NCI-H1417 (cell line): Measurements from ENCODE around the gene KAT8.
A peak's percentile ranks its signal among the peaks of the same experiment; 100 is the strongest.

ENCODE experiments used
- DNase-seq, 3 experiments: peaks; one replicate each; lab custom pipeline; 2025; lab: John Stamatoyannopoulos, UW

The KAT8 gene

DNA sequence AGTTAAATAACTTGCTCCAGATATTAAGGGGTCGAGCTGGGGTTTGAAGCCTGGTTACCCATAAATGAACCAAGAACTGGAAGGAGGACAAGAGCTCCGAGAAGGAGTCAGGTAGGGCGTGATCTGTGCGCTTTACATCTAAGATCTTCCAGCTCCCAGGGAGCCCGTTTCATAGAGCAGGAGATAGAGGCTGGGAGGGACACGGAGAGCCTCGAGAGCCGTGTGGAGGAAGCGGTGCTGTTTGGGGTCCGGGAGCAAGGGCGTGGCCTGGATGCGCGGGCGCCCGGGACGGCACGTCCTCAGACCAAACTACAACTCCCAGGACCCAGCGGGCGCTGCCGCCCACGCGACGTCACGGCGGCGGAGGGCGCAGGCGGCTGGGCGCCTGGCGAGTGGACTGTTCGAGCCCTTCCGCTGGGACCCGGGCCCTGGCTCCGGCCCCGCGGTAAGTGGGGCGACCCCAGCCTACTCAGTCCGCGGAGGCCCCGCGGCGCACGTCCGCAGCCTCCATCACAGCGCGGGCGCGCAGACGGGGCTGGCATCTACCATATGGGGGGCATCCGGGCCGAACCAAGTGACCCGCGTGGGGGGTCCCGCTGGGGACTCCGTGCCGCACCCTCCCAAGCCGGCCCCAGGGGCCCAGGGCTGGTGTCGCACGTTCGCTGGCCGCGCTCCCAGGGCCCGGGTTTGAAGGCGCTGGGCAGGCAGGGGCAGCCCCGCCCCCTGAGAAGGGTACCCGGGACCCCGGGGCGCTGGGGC lies 9.2 kb upstream of the KAT8 start, which contains the start of gene BCKDK:
Gene BCKDK (plus strand): TSS at position 352 of the 759 bp plus-strand sequence. CDS start 838 bp downstream, outside the sequence.
- peak; percentile 13 to 63 (median 63) for DNase-seq

DNA sequence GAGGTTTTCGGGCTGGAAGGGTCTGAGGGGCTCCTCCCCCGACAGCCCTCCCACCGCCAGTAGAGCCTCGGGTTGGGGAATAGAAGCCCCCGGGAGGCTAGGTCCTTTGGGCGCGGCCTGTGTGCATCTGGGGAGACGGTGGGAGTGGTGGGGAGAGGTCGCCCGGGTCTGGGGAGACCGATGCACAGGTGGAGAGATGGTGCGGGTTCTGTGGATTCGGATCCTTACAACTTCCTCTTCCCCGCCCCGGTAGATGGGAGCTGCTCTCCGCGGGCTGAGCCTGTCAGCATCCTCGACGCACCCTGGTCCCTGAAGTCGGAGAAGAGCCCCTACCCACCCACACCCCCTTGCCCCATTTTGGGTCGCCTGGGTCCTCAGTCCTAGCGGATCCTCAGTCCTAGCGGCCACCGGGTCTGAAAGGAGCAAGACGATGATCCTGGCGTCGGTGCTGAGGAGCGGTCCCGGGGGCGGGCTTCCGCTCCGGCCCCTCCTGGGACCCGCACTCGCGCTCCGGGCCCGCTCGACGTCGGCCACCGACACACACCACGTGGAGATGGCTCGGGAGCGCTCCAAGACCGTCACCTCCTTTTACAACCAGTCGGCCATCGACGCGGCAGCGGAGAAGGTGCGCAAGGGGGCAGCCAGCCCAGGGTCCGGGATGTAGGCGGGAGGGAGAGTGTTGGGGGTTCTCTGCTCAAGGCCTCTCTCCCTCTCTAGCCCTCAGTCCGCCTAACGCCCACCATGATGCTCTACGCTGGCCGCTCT lies 8.5 kb upstream of the KAT8 start:
- DNase-seq, result no peak

DNA sequence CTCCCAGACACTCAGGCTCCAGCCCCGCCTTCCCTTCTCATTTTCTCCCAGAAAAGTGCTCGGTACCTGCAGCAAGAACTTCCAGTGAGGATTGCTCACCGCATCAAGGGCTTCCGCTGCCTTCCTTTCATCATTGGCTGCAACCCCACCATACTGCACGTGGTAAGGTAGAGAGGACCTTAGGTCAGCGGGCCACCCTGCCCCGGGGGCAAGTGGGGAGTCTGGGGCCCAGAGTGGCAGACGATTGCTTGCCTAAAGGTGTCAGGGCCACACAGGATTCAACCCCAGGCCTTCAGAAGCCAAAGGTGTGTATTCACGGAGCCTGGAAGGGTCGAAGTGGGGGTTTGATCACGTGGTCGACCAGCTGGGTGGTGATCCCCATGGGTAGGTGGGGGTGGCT lies 7.8 kb upstream of the KAT8 start:
- DNase-seq, result no peak

DNA sequence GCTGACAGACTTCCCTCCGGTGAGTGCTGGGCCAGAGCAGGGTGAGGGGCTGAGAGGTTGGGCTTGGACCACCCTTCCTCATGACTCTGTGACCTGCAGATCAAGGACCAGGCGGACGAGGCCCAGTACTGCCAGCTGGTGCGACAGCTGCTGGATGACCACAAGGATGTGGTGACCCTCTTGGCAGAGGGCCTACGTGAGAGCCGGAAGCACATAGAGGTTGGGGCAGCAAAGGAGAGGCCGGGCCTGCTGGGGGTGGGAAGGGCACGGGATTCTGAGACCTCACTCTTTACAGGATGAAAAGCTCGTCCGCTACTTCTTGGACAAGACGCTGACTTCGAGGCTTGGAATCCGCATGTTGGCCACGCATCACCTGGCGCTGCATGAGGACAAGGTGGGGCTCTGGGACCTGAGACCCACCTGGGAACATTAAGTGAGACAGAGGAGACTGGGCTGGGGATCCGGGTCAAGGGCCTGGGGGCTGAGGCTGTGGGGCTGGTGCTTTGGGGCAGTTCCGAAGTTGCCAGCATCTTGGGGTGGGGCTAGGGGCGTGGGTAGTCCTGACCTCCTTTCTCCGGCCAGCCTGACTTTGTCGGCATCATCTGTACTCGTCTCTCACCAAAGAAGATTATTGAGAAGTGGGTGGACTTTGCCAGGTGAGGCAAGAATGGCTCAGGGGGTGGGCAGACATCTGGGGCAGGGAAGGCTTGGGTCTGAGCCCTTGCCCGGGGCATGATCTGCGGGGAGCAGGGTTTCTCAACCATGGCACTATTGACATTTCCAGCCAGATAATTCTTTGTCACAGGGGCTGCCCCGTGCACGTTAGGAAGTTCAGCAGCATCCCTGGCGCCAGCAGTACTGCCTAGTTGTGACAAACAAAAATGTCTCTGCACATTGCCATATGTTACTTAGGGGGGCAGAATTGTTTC lies 7.1 kb upstream of the KAT8 start:
- DNase-seq, result no peak

DNA sequence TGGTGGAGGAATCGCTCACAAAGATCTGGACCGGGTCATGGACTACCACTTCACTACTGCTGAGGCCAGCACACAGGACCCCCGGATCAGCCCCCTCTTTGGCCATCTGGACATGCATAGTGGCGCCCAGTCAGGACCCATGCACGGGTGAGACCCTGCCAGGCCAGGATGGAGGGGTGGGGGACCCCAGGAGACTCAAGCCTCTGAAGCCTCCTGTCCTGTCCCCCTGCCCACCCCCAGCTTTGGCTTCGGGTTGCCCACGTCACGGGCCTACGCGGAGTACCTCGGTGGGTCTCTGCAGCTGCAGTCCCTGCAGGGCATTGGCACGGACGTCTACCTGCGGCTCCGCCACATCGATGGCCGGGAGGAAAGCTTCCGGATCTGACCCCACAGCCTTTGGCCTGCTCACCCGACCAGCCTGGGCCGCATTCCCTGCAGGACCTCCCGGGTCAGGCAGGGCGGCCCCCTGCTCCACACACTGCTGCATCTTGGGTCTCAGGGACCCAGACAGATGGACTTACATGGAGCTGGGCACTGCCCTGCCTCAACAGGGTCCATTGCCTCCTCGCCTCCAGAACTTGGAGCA lies 5.5 kb upstream of the KAT8 start:
- DNase-seq, result no peak

DNA sequence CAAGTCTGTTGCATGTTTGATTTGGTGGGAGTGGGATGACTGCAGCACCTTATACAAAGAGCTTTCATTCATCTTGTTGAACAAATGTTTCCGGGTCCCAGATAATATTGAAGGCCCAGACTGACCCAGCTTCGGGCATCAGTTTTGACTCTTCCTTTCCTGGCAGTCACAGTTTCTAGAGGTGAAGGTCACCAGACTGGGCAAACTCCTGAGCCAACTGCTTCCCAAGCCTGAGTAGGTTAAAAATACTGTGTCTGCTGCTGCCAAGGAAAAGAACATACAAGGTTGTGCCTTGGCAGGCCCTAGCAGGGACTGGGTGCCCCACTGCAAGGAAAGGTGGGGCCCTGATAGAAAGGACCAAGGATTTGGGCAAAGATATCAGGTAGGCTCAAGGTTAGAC lies 4.8 kb upstream of the KAT8 start:
- DNase-seq, result no peak

DNA sequence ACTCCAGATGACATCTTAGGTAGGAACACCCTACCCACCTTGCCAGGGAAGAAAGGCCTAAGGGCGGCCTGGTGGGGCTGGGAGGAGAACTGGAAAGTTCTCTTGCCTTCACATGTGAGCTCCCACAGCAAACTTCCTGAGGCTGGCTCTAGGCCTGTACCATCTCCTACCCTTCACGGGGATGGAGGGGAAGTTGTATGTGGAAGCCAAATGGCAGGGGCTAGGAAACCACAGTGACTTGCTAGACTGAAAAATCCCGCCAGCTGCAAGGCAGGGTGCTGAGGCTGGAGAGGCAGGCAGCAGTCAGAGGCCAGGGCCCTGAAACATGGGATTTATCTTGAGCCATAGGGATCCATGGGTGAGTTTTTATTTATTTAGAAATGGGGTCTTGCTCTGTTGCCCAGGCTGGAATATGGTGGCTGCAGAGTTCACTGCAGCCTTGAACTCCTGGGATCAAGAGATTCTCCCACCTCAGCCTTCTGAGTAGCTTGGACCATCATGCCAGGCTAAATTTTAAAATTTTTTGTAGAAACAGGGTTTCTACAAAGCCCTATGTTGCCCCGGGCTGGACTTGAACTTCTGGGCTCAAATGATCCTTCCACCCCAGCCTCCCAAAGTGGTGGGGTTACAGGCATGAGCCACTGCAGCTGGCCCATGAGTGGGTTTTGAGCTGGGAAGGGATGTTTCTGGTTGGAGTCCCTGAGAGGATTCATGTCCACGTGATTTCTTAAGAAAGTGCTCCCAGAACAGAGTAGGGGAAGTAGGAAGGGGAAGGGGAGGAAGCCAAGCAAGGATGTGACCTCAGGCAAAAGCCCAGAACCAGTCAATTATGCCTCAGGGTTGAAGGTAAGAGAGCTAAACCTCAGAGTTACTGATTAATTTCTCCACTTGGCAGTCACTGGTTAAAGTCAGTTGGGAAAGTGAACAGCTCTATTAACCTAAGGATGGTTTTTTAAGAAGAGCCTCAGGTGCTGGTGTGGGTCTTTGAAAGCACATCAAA lies 4.0 kb upstream of the KAT8 start:
- DNase-seq, result no peak

DNA sequence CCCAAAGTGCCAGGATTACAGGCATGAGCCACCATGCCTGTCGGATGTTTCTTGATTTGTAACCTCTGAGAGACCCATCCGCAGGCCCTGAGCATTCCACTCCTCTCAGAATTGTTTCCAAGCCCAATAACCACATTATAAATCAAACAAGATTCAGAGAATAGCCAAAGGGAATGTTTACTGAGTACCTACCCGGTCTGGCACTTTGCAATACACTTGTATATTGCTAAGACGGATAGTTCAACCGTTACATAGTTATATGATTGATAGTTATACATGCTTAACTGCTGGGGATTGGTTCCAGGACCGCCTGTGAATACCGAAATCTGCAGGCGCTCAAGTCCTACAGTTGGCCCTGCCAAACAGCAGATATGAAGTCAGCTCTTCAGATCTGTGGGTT lies 3.0 kb upstream of the KAT8 start:
- DNase-seq, result no peak

DNA sequence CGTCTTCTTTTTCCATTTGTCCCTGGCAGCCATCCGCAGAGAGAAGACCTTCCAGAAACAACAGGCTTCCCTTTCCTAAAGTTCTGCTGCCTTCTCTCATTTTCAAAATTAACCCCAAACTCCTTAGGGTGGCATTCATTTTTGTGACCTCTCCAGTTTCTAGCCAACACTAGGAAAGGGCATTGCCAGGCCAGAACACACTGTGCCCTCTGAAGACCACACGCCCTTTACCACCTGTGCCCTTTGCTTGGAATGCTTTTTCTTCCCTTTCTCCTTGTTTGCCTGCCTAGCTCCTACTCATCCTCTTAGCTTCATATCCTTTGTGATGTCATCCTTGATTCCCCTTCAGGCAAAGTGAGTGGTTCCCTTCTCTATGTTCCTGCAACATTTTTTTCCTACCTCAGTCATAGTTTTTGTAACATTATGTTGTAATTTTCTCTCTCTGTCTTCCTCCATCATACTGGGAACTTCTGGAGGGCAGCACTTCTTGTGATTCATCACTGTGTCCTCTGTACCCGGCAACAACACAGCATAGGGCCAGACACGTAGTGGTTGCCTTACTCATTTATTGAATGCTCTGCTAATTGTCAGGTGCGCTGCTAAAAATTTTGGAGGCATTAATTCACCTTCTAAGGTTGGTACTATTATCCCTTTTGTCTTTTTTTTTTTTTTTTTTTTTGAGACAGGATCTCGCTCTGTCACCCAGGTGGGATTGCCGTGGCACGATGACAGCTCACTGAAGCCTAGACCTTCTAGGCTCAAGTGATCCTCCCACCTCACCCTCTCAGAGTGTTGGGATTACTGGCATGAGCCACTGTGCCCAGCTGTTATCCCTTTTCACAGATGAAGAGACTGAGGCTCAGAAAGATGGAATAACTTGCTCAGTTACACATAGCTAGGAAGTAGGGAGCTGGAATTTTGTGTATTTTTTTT lies 1.0 kb downstream of the KAT8 start:
- DNase-seq, result no peak

DNA sequence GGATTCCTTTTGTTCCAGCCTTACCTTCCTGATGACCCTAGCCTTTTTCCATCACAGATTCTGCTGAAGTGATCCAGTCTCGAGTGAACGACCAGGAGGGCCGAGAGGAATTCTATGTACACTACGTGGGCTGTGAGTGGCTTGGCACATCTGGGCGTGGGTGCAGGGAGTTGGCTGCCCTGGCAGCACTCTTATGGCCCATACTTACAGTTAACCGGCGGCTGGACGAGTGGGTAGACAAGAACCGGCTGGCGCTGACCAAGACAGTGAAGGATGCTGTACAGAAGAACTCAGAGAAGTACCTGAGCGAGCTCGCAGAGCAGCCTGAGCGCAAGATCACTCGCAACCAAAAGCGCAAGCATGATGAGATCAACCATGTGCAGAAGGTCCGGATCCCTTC lies 2.7 kb downstream of the KAT8 start:
- DNase-seq, result no peak

DNA sequence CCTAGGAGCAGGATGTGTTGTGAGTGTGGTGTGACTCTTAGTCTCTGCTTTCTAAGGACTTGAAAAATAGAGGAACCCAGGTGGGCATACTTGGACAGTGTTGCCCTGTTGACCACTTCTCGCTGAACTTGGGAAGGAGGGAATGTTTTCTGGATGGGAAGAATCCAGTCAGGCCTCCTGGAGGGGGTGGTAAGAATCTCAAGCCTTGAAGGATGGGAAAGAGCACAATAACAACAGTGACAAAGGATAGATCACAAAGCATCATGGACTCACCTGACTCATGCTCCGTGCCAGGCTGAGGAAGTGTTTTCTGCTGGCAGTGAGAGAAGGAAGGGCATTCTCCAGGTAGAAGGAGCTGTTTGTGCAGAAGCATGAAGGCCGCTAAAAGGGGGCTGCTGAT lies 8.4 kb downstream of the KAT8 start:
- no peak for DNase-seq

DNA sequence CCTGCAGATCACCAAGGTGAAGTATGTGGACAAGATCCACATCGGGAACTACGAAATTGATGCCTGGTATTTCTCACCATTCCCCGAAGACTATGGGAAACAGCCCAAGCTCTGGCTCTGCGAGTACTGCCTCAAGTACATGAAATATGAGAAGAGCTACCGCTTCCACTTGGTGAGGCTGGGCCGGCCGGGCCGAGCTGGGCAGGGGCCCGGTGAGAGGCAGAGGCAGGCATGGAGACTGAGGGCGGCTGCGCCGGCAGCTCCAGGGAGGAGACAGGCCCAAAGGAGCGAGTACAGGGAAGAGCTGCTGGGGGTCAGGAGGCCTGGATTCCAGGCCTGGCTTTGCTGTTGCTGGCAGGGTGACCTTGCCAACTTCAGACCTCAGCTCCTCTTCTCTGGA lies 9.7 kb downstream of the KAT8 start:
- DNase-seq, result no peak

DNA sequence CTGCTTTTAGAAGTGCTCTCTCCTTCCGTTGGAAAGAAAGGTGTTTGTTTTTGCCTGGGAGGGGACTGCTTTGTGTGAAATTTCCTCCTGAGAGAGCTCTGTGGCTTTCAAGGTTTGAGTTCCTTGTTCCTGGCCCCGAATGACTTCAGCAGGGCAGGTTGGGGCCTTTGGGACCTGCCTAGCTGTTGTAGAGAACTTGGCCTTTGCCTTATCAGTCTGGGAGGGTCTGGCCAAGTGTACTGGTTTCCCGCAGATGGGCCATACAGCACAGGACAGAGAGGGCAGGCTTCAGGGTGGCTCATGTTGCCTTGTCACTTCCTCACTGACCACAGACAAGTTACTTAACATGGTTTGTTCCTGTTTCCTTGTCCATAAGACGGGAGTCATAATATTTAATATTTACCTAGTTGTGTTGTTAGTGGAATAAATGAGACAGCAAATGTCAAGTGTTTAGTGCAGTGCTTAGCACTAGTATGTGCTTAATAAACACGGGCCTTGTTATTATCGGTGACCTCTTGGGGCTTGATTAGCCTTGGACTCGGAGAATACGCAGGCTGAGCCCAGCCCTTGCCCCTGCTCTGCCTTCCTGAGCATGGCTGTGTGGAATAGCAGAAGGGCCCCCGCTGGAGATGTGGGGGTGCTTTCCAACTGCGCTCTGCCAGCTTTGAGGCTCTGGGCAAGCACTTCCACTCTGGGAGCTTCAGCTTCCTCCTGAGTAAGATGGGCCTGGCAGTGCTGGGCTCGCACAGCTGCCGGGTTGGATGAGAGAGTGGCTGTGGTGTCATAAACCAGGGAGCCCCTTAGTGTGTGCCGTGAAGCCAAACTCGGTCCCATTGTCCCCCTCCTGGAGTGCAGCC lies 11.5 kb downstream of the KAT8 start:
- DNase-seq, result no peak

DNA sequence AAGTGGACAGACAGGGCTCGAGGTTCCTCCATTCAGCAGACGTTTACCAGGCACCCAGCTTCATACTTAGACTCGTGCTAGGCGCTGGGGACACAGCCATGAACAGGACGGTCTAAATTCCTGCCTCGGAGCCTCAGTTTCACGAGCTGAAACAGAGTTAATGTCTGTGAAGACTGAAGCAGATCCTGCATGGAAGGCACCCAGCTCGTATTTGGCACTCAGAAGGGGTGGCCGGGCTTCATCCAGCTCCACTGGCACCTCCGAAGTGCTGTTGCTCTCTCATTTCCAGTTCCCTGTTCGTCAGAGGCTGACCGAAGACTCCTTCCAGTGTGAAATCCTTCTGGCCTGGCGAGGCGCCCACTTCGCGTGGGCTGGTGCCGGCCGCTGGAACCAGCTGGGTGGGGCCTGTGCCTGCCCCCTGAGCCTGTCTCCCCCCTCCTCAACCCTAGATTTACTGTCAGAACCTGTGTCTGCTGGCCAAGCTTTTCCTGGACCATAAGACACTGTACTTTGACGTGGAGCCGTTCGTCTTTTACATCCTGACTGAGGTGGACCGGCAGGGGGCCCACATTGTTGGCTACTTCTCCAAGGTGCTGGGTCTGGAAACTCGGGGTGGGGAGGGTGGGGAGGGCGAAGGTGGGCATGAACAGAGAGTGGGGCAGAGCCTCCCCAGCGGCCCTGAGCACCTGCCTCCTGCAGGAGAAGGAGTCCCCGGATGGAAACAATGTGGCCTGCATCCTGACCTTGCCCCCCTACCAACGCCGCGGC lies 12.3 kb downstream of the KAT8 start:
- DNase-seq, result no peak

DNA sequence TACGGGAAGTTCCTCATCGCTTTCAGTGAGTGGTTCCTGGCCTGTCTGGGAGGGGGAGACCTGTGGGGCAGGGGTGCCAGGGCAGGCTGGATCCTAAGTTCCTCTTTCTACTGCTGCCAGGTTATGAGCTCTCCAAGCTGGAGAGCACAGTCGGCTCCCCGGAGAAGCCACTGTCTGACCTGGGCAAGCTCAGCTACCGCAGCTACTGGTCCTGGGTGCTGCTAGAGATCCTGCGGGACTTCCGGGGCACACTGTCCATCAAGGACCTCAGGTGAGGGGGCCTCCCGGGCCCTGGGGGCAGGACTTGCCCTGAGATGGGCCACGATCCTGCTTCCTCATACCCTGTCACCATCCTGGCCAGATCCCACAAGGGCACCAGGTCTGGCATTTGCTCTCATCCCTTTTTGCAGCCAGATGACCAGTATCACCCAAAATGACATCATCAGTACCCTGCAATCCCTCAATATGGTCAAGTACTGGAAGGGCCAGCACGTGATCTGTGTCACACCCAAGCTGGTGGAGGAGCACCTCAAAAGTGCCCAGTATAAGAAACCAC lies 12.9 kb downstream of the KAT8 start:
- no peak for DNase-seq

DNA sequence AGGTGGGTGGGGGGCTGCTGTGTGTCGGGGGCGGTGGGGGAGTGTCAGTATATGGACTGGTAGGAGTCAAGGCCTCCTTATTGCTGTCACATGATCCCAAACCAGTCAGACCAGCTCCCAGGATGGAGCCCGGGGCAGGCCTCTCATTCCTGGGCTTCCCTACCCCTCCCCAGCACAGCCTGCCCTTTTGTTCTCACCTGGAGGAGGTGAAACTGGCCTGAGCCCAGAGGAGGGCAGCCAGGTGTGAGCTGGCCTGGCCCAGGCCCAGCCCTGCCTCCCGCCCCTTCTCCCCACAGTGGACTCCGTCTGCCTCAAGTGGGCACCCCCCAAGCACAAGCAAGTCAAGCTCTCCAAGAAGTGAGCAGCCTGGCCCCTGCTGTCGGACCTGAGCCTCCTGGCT lies 13.4 kb downstream of the KAT8 start:
- DNase-seq, result no peak

DNA sequence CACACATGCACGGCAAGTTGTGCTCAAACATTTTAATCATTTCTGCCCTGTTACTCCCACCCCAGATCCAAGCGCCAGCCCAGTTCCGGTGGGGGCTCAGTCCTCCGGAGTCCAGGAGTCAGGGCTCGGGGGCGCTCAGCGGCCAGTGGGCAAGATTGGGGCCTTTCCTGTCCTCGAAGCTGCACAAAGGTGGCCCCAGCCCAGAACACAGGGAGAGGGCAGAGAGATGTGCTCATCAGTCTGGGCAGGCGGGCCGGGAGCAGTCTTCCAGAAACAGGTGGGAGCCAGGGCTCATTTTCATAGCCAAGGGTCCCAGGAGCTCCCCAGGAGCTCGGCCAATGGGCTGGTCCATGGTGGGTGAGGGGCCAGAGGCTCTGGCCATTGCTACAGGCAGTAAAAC lies 14.0 kb downstream of the KAT8 start:
- DNase-seq, result no peak

DNA sequence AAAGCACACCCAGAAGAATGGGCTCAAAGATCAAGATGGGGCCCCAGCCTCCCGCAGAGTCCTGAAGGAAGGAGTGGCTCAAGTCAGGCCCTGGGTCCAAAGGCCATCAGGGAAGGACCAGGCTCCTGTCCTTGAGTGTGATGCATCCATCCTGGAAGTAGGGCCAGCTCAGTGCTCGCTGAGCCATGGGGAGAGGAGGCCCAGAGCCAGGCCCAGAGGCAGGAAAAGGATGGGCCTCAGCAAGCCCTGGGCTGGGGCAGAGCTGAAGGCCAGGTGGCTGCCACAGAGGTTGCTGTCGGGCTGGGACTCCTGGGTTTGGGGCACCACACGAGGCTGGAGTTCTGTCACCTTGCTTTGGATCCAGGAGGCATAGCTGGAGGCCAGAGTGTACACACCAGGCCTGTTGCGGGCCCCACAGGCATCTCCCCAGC lies 14.4 kb downstream of the KAT8 start:
- DNase-seq, result no peak
